ENCODE measurements around the gene SLC2A6. TPM values are rescaled to one million over a fixed set of nuclear protein-coding genes. Genes with fewer than 3 reads are reported as not detected.
A peak's percentile ranks its signal among the peaks of the same experiment; 100 is the strongest.

The SLC2A6 gene
- total RNA-seq, 2 experiments from 2014 or later, result 0.62 to 0.83 TPM

DNA sequence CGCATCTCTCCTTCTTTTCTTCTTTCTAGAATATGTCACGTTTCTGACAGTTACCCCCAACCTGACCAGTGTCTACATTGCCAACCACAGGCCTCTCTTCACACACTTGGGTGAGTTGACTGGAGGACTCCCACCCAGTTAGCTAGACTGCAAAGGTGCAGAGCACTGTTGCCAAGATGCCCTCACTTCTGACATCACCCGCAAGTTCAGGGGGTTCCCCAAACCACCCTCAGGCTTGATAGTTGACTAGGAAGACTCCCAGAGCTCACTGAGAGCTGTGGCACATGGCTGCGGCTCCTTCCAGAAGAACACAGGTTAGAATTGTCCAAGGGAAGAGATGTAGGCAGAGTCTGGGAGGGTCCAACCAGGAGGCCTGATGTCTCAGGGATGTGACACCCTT, 39.6 kb downstream of the SLC2A6 start:
- intact Hi-C loops (cut with micrococcal nuclease), result no loop called here

GRCh38 chr9:133437753-133438531, 41.0 kb downstream of the SLC2A6 start:
- H3K4me1 Mint-ChIP-seq (ENCODE audit: low read depth), result no peaks in the 10 kb centered on the region
- intact Hi-C loops (cut with micrococcal nuclease), result no loop called here
- no peak for DNase-seq
- H3K36me3 Mint-ChIP-seq (ENCODE audit: low read depth), result no peaks in the 10 kb centered on the region
- CTCF ChIA-PET, result interaction anchor here (1.0 kb wide), 1 partner anchor 72 kb away, joined by 3 read pairs; no protein-coding TSS in a partner anchor
- H3K27ac Mint-ChIP-seq, result no peak overlapping the region
- no peak overlapping the region for H3K4me3 Mint-ChIP-seq
- no peaks in the 10 kb centered on the region for H3K27me3 Mint-ChIP-seq (ENCODE audit: low read depth)
- H3K9me3 Mint-ChIP-seq, result no peaks in the 10 kb centered on the region

More for the DNA sequence above, 39.6 kb downstream of the SLC2A6 start:
- Mint-ChIP-seq H3K4me3 (no peak overlapping the region), H3K4me1 (ENCODE audit: low read depth) (no peaks in the 10 kb centered on the region), H3K27ac (no peak overlapping the region), H3K27me3 (ENCODE audit: low read depth) (no peaks in the 10 kb centered on the region), H3K9me3 (no peaks in the 10 kb centered on the region), H3K36me3 (ENCODE audit: low read depth) (no peaks in the 10 kb centered on the region)
- peak; percentile 21 for DNase-seq
- CTCF ChIA-PET, result interaction anchor here (0.6 kb wide), 1 partner anchor 1814 kb away, joined by 3 read pairs; no protein-coding TSS in a partner anchor

GRCh38 chr9:133436681-133437080, 42.2 kb downstream of the SLC2A6 start:
- intact Hi-C loops (cut with micrococcal nuclease), result no loop called here
- no peak overlapping the region for H3K4me3 Mint-ChIP-seq
- H3K27ac Mint-ChIP-seq, result no peak overlapping the region
- H3K36me3 Mint-ChIP-seq (ENCODE audit: low read depth), result no peaks in the 10 kb centered on the region
- no peak for DNase-seq
- H3K27me3 Mint-ChIP-seq (ENCODE audit: low read depth), result no peaks in the 10 kb centered on the region
- CTCF ChIA-PET, result no interaction called here
- H3K9me3 Mint-ChIP-seq, result no peaks in the 10 kb centered on the region
- H3K4me1 Mint-ChIP-seq (ENCODE audit: low read depth), result no peaks in the 10 kb centered on the region

DNA sequence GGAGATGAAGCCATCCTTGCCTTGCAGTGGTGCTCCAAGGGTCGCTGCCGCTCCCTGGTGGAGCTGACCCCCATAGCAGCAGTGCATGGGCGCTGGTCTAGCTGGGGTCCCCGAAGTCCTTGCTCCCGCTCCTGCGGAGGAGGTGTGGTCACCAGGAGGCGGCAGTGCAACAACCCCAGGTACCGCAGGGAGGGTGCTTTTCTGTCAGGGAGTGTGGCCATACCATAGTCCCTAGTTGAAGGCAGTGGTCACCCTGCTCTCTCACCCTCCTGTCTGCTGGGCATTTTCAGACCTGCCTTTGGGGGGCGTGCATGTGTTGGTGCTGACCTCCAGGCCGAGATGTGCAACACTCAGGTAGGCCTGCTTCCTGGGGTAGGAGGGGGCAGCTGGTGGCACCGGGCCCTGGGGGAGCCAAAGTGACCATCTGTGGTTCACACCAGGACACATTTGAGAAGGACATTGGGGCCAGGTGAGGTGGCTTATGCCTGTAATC, 45.5 kb downstream of the SLC2A6 start:
- intact Hi-C loops (cut with micrococcal nuclease), result no loop called here
- CTCF ChIA-PET, result no interaction called here
- no peak overlapping the region for H3K27ac Mint-ChIP-seq

DNA sequence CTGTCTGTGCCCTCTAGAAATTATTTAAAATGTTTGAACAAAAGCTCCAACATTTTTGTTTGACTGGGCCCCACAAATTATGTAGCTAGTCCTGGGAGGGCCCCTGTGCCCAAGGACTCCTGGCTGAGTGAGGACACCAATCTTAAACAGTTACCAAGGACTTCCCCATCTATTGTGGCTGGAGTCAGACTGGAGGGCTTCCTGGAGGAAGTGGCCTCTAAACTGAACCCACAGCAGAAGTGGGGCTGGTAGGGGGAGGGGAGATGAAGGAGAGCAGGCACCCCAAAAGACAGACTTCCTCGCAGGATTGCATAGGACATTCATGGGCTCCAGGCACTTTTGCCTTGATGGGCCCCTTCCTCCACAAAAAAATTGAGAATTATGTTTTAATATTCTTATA, 48.7 kb downstream of the SLC2A6 start:
- CTCF ChIA-PET, result interaction anchor here (0.5 kb wide), 1 partner anchor 555 kb away, joined by 3 read pairs; no protein-coding TSS in a partner anchor
- intact Hi-C loops (cut with micrococcal nuclease), result no loop called here
- DNase-seq, result no peak
- H3K36me3 Mint-ChIP-seq (ENCODE audit: low read depth), result no peaks in the 10 kb centered on the region
- H3K9me3 Mint-ChIP-seq, result no peaks in the 10 kb centered on the region
- no peak overlapping the region for H3K4me3 Mint-ChIP-seq
- peaks cover 9% of the 10 kb centered on the region for H3K4me1 Mint-ChIP-seq (ENCODE audit: low read depth)
- no peak overlapping the region for H3K27ac Mint-ChIP-seq
- H3K27me3 Mint-ChIP-seq (ENCODE audit: low read depth), result peaks cover 29% of the 10 kb centered on the region

More for the DNA sequence above, 45.5 kb downstream of the SLC2A6 start:
- H3K4me1 Mint-ChIP-seq (ENCODE audit: low read depth), result peaks cover 3% of the 10 kb centered on the region
- peaks cover 5% of the 10 kb centered on the region for H3K27me3 Mint-ChIP-seq (ENCODE audit: low read depth)
- no peak overlapping the region for H3K4me3 Mint-ChIP-seq
- H3K9me3 Mint-ChIP-seq, result no peaks in the 10 kb centered on the region
- no peaks in the 10 kb centered on the region for H3K36me3 Mint-ChIP-seq (ENCODE audit: low read depth)
- DNase-seq, result no peak

DNA sequence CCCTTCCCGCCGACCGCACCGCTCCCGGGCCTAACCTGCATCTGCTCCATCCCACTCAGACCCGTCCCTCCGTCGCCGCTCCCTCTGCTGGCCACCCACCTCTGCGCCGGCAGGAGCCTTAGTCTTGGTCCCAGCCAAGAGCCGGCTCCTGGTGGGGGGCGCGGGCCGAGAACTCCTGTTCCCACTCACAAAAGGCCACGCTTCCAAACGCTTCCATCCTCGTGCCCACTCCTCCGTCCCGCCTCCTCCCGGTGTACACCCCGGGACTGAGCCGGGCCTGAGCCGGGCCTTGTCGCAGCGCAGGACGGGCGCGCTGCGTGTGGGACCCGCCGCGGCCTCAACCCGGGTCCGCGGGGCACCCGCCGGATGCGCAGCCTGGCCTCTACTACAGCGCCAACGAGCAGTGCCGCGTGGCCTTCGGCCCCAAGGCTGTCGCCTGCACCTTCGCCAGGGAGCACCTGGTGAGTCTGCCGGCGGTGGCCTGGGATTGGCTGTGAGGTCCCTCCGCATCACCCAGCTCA, 49.2 kb downstream of the SLC2A6 start:
- intact Hi-C loops (cut with micrococcal nuclease), result no loop called here
- H3K4me1 Mint-ChIP-seq (ENCODE audit: low read depth), result peaks cover 9% of the 10 kb centered on the region
- H3K27ac Mint-ChIP-seq, result no peak overlapping the region
- no peak overlapping the region for H3K4me3 Mint-ChIP-seq
- peak; percentile 18 for DNase-seq
- H3K9me3 Mint-ChIP-seq, result no peaks in the 10 kb centered on the region
- CTCF ChIA-PET, result no interaction called here
- H3K27me3 Mint-ChIP-seq (ENCODE audit: low read depth), result peaks cover 31% of the 10 kb centered on the region
- no peaks in the 10 kb centered on the region for H3K36me3 Mint-ChIP-seq (ENCODE audit: low read depth)

- CTCF ChIA-PET, result no interaction called here
- H3K9me3 Mint-ChIP-seq, result no peaks in the 10 kb centered on the region
- no peak overlapping the region for H3K4me3 Mint-ChIP-seq
- intact Hi-C loops (cut with micrococcal nuclease), result no loop called here
- DNase-seq, result no peak
- no peak overlapping the region for H3K27ac Mint-ChIP-seq
- no peaks in the 10 kb centered on the region for H3K36me3 Mint-ChIP-seq (ENCODE audit: low read depth)
- peaks cover 9% of the 10 kb centered on the region for H3K4me1 Mint-ChIP-seq (ENCODE audit: low read depth)
- peaks cover 33% of the 10 kb centered on the region for H3K27me3 Mint-ChIP-seq (ENCODE audit: low read depth)
Measured at GRCh38 chr9:133429214-133429613, 49.7 kb downstream of the SLC2A6 start.

DNA sequence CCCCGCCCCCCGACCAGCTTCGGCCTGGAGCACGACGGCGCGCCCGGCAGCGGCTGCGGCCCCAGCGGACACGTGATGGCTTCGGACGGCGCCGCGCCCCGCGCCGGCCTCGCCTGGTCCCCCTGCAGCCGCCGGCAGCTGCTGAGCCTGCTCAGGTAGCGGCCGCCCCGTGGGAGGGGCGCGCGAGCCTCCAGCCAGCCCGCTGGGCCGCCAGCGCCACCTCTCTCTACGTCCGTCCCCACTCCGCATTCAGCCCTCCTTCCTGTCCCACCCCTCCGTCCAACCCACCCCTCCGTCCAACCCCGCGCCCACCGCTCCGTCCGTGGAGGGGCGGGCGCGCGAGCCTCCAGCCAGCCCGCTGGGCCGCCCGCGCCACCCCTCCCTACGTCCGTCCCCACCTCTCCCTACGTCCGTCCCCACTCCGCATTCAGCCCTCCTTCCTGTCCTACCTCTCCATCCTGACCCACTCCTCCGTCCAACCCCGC, 50.2 kb downstream of the SLC2A6 start:
- H3K36me3 Mint-ChIP-seq (ENCODE audit: low read depth), result no peaks in the 10 kb centered on the region
- no peak overlapping the region for H3K4me3 Mint-ChIP-seq
- H3K4me1 Mint-ChIP-seq (ENCODE audit: low read depth), result peaks cover 9% of the 10 kb centered on the region
- H3K9me3 Mint-ChIP-seq, result no peaks in the 10 kb centered on the region
- no peak overlapping the region for H3K27ac Mint-ChIP-seq
- intact Hi-C loops (cut with micrococcal nuclease), result no loop called here
- no peak for DNase-seq
- CTCF ChIA-PET, result no interaction called here
- H3K27me3 Mint-ChIP-seq (ENCODE audit: low read depth), result peaks cover 33% of the 10 kb centered on the region

- no peak overlapping the region for H3K4me3 Mint-ChIP-seq
- intact Hi-C loops (cut with micrococcal nuclease), result no loop called here
- no peaks in the 10 kb centered on the region for H3K9me3 Mint-ChIP-seq
- no peaks in the 10 kb centered on the region for H3K36me3 Mint-ChIP-seq (ENCODE audit: low read depth)
- DNase-seq, result no peak
- H3K4me1 Mint-ChIP-seq (ENCODE audit: low read depth), result peaks cover 9% of the 10 kb centered on the region
- CTCF ChIA-PET, result no interaction called here
- H3K27ac Mint-ChIP-seq, result no peak overlapping the region
- peaks cover 33% of the 10 kb centered on the region for H3K27me3 Mint-ChIP-seq (ENCODE audit: low read depth)
Measured at GRCh38 chr9:133427658-133428348, 51.1 kb downstream of the SLC2A6 start.

DNA sequence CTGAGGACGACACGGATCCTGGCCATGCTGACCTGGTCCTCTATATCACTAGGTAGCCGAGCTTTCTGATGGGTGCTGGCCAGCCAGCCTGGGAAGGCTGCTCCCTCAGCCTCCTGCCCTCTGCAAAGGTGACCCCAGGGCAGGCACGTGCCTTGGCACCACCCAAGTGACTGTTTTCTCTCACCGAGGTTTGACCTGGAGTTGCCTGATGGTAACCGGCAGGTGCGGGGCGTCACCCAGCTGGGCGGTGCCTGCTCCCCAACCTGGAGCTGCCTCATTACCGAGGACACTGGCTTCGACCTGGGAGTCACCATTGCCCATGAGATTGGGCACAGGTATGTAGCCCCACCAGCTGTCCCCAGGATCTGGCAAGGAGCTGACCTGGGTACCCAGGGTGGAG, 52.9 kb downstream of the SLC2A6 start:
- CTCF ChIA-PET, result no interaction called here
- no peaks in the 10 kb centered on the region for H3K9me3 Mint-ChIP-seq
- no peaks in the 10 kb centered on the region for H3K36me3 Mint-ChIP-seq (ENCODE audit: low read depth)
- no peak for DNase-seq
- peaks cover 14% of the 10 kb centered on the region for H3K4me1 Mint-ChIP-seq (ENCODE audit: low read depth)
- peaks cover 33% of the 10 kb centered on the region for H3K27me3 Mint-ChIP-seq (ENCODE audit: low read depth)
- H3K4me3 Mint-ChIP-seq, result no peak overlapping the region
- intact Hi-C loops (cut with micrococcal nuclease), result no loop called here
- H3K27ac Mint-ChIP-seq, result no peak overlapping the region

- Mint-ChIP-seq H3K4me1 (ENCODE audit: low read depth) (peaks cover 16% of the 10 kb centered on the region), H3K9me3 (no peaks in the 10 kb centered on the region), H3K36me3 (ENCODE audit: low read depth) (no peaks in the 10 kb centered on the region), H3K27me3 (ENCODE audit: low read depth) (peaks cover 30% of the 10 kb centered on the region), H3K27ac (no peak overlapping the region), H3K4me3 (no peak overlapping the region)
- DNase-seq, result no peak
- CTCF ChIA-PET, result no interaction called here
- intact Hi-C loops (cut with micrococcal nuclease), result no loop called here
Measured at GRCh38 chr9:133425049-133425632, 53.8 kb downstream of the SLC2A6 start.

GRCh38 chr9:133424187-133424586, 54.7 kb downstream of the SLC2A6 start:
- H3K4me3 Mint-ChIP-seq, result no peak overlapping the region
- CTCF ChIA-PET, result no interaction called here
- intact Hi-C loops (cut with micrococcal nuclease), result no loop called here
- DNase-seq, result no peak
- peaks cover 27% of the 10 kb centered on the region for H3K27me3 Mint-ChIP-seq (ENCODE audit: low read depth)
- H3K27ac Mint-ChIP-seq, result no peak overlapping the region
- peaks cover 18% of the 10 kb centered on the region for H3K4me1 Mint-ChIP-seq (ENCODE audit: low read depth)
- H3K9me3 Mint-ChIP-seq, result no peaks in the 10 kb centered on the region
- H3K36me3 Mint-ChIP-seq (ENCODE audit: low read depth), result no peaks in the 10 kb centered on the region
